Loucy (cell line): ENCODE measurements around the gene MRFAP1L1.

ENCODE experiments used
- H2AFZ ChIP-seq: fragments of 200-600 bp; sonication (generic); 2 replicates; pipeline ENCODE4 v1.6.0; 2016; ENCODE audit warnings: antibody characterized with exemption, mild to moderate bottlenecking, low read length, moderate library complexity
- H3F3A ChIP-seq: fragments of 200-600 bp; 2 replicates; pipeline ENCODE4 v1.6.0; 2016; ENCODE audit warnings: antibody characterized with exemption, low read depth, mild to moderate bottlenecking
- H3K27me3 ChIP-seq: fragments of 200-600 bp; sonication (generic); 2 replicates; pipeline ENCODE4 v1.6.1; 2014; ENCODE audit warnings: low read length, mild to moderate bottlenecking; ENCODE audit not compliant: insufficient read depth, poor library complexity, severe bottlenecking
- H3K36me3 ChIP-seq: fragments of 200-600 bp; sonication (generic); 2 replicates; pipeline ENCODE4 v1.6.1; 2016; ENCODE audit warnings: low read length; ENCODE audit not compliant: insufficient read depth
- H3K4me1 ChIP-seq: fragments of 200-600 bp; sonication (generic); 2 replicates; pipeline ENCODE4 v1.5.1; 2014; ENCODE audit warnings: low read length, mild to moderate bottlenecking; ENCODE audit not compliant: insufficient read depth, poor library complexity, severe bottlenecking
- H3K4me2 ChIP-seq: fragments of 200-600 bp; sonication (generic); 2 replicates; pipeline ENCODE4 v1.6.0; 2014; ENCODE audit warnings: antibody characterized with exemption, low read length, low read depth, mild to moderate bottlenecking; ENCODE audit not compliant: poor library complexity, severe bottlenecking
- H3K4me3 ChIP-seq: fragments of 200-600 bp; sonication (generic); 2 replicates; pipeline ENCODE4 v1.5.1; 2014; ENCODE audit warnings: low read length, mild to moderate bottlenecking, mixed read lengths; ENCODE audit not compliant: poor library complexity, severe bottlenecking
- H3K79me2 ChIP-seq: fragments of 200-600 bp; sonication (generic); 2 replicates; pipeline ENCODE4 v1.6.1; 2014; ENCODE audit warnings: low read length; ENCODE audit not compliant: insufficient read depth
- H3K9ac ChIP-seq: fragments of 200-600 bp; sonication (generic); 2 replicates; pipeline ENCODE4 v1.6.0; 2014; ENCODE audit warnings: mild to moderate bottlenecking, low read depth, low read length, moderate library complexity; ENCODE audit not compliant: poor library complexity, severe bottlenecking
- H3K9me2 ChIP-seq: fragments of 200-600 bp; sonication (generic); replicated peaks from 2 replicates; pipeline ENCODE4 v1.6.1; 2016; ENCODE audit warnings: low read depth, low read length, mixed read lengths
- H3K9me3 ChIP-seq: fragments of 200-600 bp; sonication (generic); 2 replicates; pipeline ENCODE4 v1.6.1; 2014; ENCODE audit warnings: mild to moderate bottlenecking, antibody characterized with exemption, low read length, low read depth; ENCODE audit not compliant: insufficient read depth
- H4K20me1 ChIP-seq: fragments of 200-600 bp; sonication (generic); 2 replicates; pipeline ENCODE4 v1.6.0; 2014; ENCODE audit warnings: antibody characterized with exemption, low read length, mild to moderate bottlenecking; ENCODE audit not compliant: insufficient read depth, poor library complexity, severe bottlenecking
- CTCF ChIP-seq: fragments of 200-600 bp; sonication (generic); conservative IDR thresholded peaks from 2 replicates; pipeline ENCODE4 v1.5.1; 2014; ENCODE audit warnings: mild to moderate bottlenecking, antibody characterized with exemption, low read length
- EZH2phosphoT487 ChIP-seq: fragments of 200-600 bp; IDR thresholded peaks from 2 replicates; pipeline ENCODE4 v1.6.1; 2018; ENCODE audit warnings: antibody characterized with exemption, mild to moderate bottlenecking, moderate library complexity, borderline replicate concordance

MRFAP1L1 gene

GRCh38 chr4:6665320-6665654 is 44.4 kb downstream of the MRFAP1L1 start:
- Histone ChIP-seq H3K9me3 (no peaks in the 10 kb centered on the region), H3F3A (no peaks in the 10 kb centered on the region), H3K36me3 (no peaks in the 10 kb centered on the region), H4K20me1 (no peaks in the 10 kb centered on the region), H3K27me3 (no peaks in the 10 kb centered on the region), H3K4me3 (no peak overlapping the region), H3K79me2 (no peaks in the 10 kb centered on the region), H3K9me2 (no peaks in the 10 kb centered on the region), H3K4me1 (no peaks in the 10 kb centered on the region), H3K4me2 (no peak overlapping the region), H3K9ac (no peak overlapping the region), H2AFZ (no peak overlapping the region)
- TF ChIP-seq CTCF (no peak), EZH2phosphoT487 (no peak)

DNA sequence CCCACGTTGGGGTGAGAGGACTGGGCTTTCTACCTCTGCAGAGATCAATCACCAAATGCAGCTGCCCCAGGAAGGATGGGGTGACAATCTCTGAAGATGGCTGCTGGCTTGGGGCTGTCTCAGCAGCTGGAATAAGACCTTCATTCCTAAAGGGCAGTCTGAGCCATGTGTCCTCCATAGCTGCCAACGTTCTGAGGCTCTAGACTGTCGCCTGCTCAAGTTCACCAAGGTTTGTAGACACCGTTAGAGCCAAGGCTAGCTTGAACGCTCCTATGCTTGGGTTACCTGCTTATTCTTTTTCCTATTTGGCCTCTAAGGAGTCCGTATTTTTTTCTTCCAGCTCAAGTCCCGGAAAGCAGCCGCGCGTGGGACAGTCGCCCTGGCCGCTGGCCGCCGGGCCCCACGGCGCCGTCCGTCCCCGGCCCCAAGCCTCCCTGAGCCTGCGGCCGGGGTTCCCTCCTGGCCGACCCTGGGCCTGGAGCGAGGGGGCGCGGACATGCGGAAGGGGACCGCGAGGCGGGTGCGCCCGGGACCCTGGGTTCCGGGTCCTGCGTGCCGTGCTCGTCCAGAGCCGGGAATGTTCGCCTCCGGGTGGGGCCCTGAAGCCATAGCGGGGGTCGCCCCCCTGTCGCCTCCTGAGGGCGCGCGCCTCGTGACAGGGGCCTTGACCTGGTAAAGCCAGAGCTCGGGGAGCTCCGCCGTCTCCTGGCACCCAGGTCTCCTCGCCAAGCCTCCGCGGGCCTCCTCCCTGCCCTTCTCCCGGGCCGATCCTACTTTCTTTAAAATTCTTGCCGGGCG is 45.9 kb downstream of the MRFAP1L1 start:
- Histone ChIP-seq H3K9ac (no peak overlapping the region), H4K20me1 (no peaks in the 10 kb centered on the region), H3K79me2 (no peaks in the 10 kb centered on the region), H3K4me2 (no peak overlapping the region), H3K9me2 (no peaks in the 10 kb centered on the region), H3K4me3 (no peak overlapping the region), H3K36me3 (no peaks in the 10 kb centered on the region), H3F3A (no peaks in the 10 kb centered on the region), H3K4me1 (no peaks in the 10 kb centered on the region), H3K9me3 (no peaks in the 10 kb centered on the region), H3K27me3 (no peaks in the 10 kb centered on the region), H2AFZ (no peak overlapping the region)
- no peak for TF ChIP-seq EZH2phosphoT487
- no peak for TF ChIP-seq CTCF

GRCh38 chr4:6662591-6662990 is 47.1 kb downstream of the MRFAP1L1 start:
- no peaks in the 10 kb centered on the region for H4K20me1 ChIP-seq
- H3K9me3 ChIP-seq, result no peaks in the 10 kb centered on the region
- no peaks in the 10 kb centered on the region for H3K27me3 ChIP-seq
- H3K79me2 ChIP-seq, result no peaks in the 10 kb centered on the region
- no peaks in the 10 kb centered on the region for H3K4me1 ChIP-seq
- no peak overlapping the region for H3K4me3 ChIP-seq
- no peak overlapping the region for H2AFZ ChIP-seq
- no peaks in the 10 kb centered on the region for H3K36me3 ChIP-seq
- no peaks in the 10 kb centered on the region for H3K9me2 ChIP-seq
- H3K4me2 ChIP-seq, result no peak overlapping the region
- no peaks in the 10 kb centered on the region for H3F3A ChIP-seq
- H3K9ac ChIP-seq, result no peak overlapping the region
- TF ChIP-seq EZH2phosphoT487 (no peak), CTCF (no peak)
